ENCODE measurements around the gene CNDP1.

The CNDP1 gene

DNA sequence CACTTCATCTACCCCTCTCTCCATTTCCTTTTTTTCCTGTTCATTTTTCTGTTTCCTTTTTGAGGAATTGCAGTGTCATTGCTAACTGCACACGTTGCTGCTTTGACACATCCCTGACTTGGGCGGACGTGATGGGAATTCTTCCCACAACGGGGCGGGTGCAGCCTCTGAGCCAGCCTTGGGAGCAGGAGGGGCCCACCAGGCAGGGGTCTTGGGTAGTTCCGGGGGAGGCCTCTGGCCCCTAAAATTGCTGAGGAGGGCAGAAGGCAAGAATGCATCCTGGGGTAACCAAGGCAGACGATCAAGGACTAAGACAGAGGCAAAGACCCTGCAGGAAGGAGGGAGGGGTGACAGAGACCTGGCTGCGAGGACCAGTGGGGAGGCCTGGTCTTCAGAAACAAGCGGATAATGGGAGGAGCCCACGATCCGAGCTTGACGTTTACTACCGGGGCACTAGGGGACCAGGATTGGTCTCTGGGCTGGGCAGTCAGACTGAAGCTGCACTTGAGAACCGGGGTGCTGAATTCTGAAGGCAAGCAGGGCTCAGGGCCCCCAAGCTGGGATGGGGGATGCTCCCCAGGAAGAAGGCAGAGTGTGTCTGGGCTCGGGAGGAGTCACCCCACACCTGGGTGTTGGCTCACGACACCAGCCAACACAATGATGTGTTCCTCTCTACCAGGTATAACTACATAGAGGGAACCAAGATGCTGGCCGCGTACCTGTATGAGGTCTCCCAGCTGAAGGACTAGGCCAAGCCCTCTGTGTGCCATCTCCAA lies 14.8 kb upstream of the CNDP1 start:
- TF ChIP-seq, protein P1, sequence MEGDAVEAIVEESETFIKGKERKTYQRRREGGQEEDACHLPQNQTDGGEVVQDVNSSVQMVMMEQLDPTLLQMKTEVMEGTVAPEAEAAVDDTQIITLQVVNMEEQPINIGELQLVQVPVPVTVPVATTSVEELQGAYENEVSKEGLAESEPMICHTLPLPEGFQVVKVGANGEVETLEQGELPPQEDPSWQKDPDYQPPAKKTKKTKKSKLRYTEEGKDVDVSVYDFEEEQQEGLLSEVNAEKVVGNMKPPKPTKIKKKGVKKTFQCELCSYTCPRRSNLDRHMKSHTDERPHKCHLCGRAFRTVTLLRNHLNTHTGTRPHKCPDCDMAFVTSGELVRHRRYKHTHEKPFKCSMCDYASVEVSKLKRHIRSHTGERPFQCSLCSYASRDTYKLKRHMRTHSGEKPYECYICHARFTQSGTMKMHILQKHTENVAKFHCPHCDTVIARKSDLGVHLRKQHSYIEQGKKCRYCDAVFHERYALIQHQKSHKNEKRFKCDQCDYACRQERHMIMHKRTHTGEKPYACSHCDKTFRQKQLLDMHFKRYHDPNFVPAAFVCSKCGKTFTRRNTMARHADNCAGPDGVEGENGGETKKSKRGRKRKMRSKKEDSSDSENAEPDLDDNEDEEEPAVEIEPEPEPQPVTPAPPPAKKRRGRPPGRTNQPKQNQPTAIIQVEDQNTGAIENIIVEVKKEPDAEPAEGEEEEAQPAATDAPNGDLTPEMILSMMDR (IDR thresholded peaks at IDR 0.05; ENCODE audit: poor library complexity, severe bottlenecking): no peak
- Histone ChIP-seq H3K36me3 (ENCODE audit: low read depth) (peaks cover 53% of the 10 kb centered on the region), H3K9me3 (ENCODE audit: severe bottlenecking) (no peaks in the 10 kb centered on the region), H3K27me3 (ENCODE audit: insufficient read depth, poor library complexity, severe bottlenecking) (no peaks in the 10 kb centered on the region), H3K4me1 (ENCODE audit: insufficient read depth, poor library complexity, severe bottlenecking) (no peaks in the 10 kb centered on the region), H3K27ac (ENCODE audit: poor library complexity, severe bottlenecking) (no peak overlapping the region), H3K4me3 (ENCODE audit: severe bottlenecking) (no peak overlapping the region)
- ATAC-seq (ENCODE audit: low read depth): no peak
- DNase-seq (ENCODE audit: low spot score): no peak

DNA sequence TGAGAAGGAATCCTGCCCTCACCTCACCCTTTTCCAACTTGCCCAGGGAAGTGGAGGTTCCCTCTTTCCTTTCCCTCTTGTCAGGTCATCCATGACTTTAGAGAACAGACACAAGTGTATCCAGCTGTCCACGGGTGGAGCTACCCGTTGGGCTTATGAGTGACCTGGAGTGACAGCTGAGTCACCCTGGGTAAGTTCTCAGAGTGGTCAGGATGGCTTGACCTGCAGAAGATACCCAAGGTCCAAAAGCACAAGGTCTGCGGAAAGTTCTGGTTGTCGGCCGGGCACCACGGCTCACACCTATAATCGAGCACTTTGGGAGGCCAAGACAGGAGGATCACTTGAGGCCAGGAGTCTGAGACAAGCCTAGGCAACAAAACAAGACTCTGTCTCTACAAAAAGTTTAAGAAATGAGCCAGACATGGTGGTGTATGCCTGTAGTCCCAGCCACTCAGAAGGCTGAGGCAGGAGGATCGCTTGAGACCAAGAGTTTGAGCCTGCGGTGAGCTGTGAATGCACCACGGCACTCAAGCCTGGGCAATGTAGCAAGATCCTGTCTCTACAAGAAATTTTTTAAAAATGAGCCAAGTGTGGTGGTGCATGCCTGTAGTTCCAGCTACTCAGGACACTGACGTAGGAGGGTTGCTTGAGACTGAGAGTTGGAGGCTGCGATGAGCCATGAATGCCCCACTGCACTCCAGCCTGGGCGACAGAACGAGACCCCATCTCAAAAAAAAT lies 14.0 kb upstream of the CNDP1 start:
- H3K4me1 ChIP-seq (ENCODE audit: insufficient read depth, poor library complexity, severe bottlenecking): no peaks in the 10 kb centered on the region
- H3K27ac ChIP-seq (ENCODE audit: poor library complexity, severe bottlenecking): no peak overlapping the region
- peaks cover 47% of the 10 kb centered on the region for H3K36me3 ChIP-seq (ENCODE audit: low read depth)
- DNase-seq (ENCODE audit: low spot score) (no peak), ATAC-seq (ENCODE audit: low read depth) (no peak)
- TF ChIP-seq, protein P1 (IDR thresholded peaks at IDR 0.05; ENCODE audit: poor library complexity, severe bottlenecking): no peak
- no peaks in the 10 kb centered on the region for H3K27me3 ChIP-seq (ENCODE audit: insufficient read depth, poor library complexity, severe bottlenecking)
- H3K9me3 ChIP-seq (ENCODE audit: severe bottlenecking): no peaks in the 10 kb centered on the region
- no peak overlapping the region for H3K4me3 ChIP-seq (ENCODE audit: severe bottlenecking)

DNA sequence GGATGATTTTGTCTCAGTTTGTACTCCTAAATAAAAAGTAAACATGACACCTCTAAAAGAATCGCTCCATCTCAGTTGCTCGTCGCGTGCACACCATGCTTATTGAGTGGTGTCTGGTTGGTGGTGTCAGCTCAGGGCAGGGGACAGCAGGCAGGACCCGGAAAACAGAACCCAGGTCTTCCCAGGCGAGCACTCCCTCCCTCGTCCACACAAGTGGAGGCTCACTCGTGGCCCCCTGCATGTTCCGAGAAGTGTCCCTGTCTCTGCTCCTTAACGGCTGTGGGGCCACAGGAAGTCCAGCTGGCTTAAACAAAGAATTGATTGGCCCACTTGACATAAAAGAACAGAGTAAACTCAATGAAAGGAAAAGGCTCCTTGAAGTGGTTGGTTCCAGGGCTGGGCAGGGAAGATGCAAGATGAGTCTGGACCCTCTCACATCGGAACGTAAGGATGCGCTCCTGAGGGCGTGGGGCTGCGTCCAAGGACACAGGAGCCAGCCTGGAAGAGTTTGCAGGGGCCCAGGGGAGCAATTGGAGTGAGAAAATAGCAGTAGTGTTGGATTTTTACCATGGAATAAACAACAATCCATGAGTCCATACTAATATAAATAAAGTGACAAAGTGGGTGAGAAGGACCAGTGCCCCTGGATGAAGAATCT lies 13.1 kb upstream of the CNDP1 start:
- peaks cover 40% of the 10 kb centered on the region for H3K36me3 ChIP-seq (ENCODE audit: low read depth)
- no peaks in the 10 kb centered on the region for H3K4me1 ChIP-seq (ENCODE audit: insufficient read depth, poor library complexity, severe bottlenecking)
- no peak for DNase-seq (ENCODE audit: low spot score)
- no peak for ATAC-seq (ENCODE audit: low read depth)
- H3K4me3 ChIP-seq (ENCODE audit: severe bottlenecking): no peak overlapping the region
- TF ChIP-seq, protein P1 (IDR thresholded peaks at IDR 0.05; ENCODE audit: poor library complexity, severe bottlenecking): no peak
- H3K27me3 ChIP-seq (ENCODE audit: insufficient read depth, poor library complexity, severe bottlenecking): no peaks in the 10 kb centered on the region
- H3K9me3 ChIP-seq (ENCODE audit: severe bottlenecking): no peaks in the 10 kb centered on the region
- no peak overlapping the region for H3K27ac ChIP-seq (ENCODE audit: poor library complexity, severe bottlenecking)

DNA sequence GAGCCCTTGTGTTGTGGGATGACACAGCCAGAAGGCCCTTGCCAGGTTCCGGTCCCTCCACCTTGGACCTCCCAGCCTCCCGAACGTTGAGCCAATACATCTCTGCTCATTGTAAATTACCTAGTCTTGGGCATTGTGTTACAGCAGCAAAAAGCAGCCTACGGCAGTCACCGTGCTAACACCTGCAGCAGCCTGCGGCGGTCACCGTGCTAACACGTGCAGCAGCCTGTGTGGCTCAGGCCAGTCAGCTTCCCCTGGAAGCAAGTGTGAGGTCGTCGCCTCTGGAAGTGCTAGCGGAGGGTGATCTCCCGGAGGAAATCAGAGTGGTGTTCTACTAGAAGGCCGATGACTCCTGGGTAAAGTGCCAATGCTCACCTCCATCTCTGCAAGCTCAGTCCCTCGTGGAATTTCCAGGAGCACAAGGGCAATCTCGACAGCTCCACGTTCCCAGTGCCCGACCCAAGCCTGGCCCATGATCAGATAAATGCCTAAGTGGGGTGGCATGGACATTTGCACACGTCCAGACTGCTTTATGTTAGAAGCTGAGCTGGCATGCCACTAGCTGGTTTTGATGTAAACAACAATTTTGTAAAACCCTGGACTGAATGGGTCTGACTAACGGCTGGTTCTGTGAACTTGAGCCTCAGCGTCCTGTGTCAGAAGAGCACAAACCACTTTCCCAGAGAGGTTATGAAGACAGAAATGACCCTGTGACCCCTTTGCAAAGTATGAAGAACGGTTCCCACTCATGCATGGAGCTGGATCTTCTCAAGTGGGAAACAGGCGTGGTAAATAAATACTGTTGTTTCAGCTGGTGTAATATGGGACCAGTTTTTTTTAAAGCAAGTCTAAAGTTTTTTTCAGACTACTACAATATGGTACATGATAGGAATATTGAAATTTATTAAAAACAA lies 11.4 kb upstream of the CNDP1 start:
- H3K27ac ChIP-seq (ENCODE audit: poor library complexity, severe bottlenecking): no peak overlapping the region
- no peaks in the 10 kb centered on the region for H3K9me3 ChIP-seq (ENCODE audit: severe bottlenecking)
- ATAC-seq (ENCODE audit: low read depth) (no peak), DNase-seq (ENCODE audit: low spot score) (no peak)
- H3K36me3 ChIP-seq (ENCODE audit: low read depth): peaks cover 26% of the 10 kb centered on the region
- TF ChIP-seq, protein P1 (IDR thresholded peaks at IDR 0.05; ENCODE audit: poor library complexity, severe bottlenecking): no peak
- H3K4me1 ChIP-seq (ENCODE audit: insufficient read depth, poor library complexity, severe bottlenecking): no peaks in the 10 kb centered on the region
- no peaks in the 10 kb centered on the region for H3K27me3 ChIP-seq (ENCODE audit: insufficient read depth, poor library complexity, severe bottlenecking)
- no peak overlapping the region for H3K4me3 ChIP-seq (ENCODE audit: severe bottlenecking)
